Mesenteric fat pad (tissue), 1 donor: ENCODE measurements around the gene LDLR. TPM values are rescaled to one million over a fixed set of nuclear protein-coding genes. Genes with fewer than 3 reads are reported as not detected.
"Not testable (repeated sequence)": the region's sequence is repeated elsewhere in the genome, so short reads cannot be mapped to it uniquely, and the experiment has no call there.

Experiments used
- DNase-seq: peaks from one replicate; pipeline ENCODE4 v3.0.0-alpha.2; 2020; ENCODE audit warnings: low spot score
- total RNA-seq: library from RNA; stranded (reverse); fragmentation: NEBNext Ultra II Directional; extraction: Animal tissue kit (Norgen Biotek cat#: 25700); gene quantifications from one replicate; pipeline ENCODE4 v1.2.1, GENCODE V29; 2021
- donor health status: DM: yes; HTN: yes; CAD: no.

The LDLR gene
- total RNA-seq, 1 donor from 2014 or later: 109 TPM

DNA sequence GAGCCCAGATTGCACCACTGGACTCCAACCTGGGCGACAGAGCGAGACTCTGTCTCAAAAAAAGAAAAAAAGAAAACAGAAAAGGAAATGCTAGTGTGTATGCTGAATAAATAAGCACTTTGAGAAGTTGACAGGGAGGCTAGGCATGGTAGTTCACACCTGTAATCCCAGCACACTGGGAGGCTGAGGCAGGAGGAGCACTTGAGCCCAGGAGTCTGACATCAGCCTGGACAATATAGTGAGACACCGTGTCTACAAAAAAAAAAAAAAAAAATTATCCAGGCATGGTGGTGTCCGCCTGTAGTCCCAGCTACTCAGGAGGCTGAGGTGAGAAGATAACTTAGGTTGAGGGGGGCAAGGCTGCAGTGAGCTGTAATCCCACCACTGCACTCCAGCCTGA lies 19.1 kb upstream of the LDLR start:
- DNase-seq: no peak

DNA sequence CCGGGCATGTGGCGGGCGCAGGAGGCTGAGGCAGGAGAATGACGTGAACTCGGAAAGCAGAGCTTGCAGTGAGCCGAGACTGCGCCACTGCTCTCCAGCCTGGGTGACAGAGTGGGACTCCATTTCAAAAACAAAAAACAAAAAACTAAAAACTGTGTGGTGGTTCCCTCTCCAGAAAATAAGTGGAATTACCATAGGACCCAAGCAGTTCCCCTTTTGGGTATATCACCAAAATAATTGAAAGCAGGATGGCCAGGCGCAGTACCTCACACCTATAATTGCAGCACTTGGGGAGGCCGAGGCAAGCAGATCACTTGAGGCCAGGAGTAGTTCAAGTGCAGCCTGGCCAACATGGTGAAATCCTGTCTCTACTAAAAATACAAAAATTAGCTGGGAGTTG lies 15.7 kb upstream of the LDLR start:
- no peak for DNase-seq

- not testable (repeated sequence) for DNase-seq
Observed at GRCh38 chr19:11076792-11077191, 12.5 kb upstream of the LDLR start.

- no peak for DNase-seq
Observed at GRCh38 chr19:11078893-11079292, 10.4 kb upstream of the LDLR start.

DNA sequence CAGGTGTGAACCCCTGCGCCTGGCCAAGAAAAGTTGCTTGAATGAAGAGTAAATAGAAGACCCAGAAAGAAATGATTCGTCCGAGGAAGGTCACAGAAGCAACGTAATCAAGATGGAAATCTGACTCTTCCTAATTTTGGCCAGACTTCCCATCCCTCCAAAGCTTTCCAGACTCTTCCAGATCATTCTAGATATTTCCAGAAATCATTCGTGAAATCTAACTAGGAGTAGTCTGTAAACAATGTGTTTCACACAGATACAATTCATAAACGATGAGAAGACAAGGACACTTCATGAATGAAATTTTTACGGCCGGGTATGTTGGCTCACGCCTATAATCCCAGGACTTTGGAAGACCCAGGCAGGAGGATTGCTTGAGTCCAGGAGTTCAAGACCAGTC lies 9.3 kb upstream of the LDLR start:
- DNase-seq: no peak

- DNase-seq: no peak
Observed at GRCh38 chr19:11087870-11088505, 1.3 kb upstream of the LDLR start.

GRCh38 chr19:11088506-11089253 lies 583 bp upstream of the LDLR start:
- no peak for DNase-seq

DNA sequence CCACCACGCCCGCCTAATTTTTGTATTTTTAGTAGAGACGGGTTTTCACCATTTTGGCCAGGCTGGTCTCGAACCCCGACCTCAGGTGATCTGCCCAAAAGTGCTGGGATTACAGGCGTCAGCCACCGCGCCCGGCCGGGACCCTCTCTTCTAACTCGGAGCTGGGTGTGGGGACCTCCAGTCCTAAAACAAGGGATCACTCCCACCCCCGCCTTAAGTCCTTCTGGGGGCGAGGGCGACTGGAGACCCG lies 676 bp downstream of the LDLR start:
- DNase-seq: not testable (repeated sequence)

DNA sequence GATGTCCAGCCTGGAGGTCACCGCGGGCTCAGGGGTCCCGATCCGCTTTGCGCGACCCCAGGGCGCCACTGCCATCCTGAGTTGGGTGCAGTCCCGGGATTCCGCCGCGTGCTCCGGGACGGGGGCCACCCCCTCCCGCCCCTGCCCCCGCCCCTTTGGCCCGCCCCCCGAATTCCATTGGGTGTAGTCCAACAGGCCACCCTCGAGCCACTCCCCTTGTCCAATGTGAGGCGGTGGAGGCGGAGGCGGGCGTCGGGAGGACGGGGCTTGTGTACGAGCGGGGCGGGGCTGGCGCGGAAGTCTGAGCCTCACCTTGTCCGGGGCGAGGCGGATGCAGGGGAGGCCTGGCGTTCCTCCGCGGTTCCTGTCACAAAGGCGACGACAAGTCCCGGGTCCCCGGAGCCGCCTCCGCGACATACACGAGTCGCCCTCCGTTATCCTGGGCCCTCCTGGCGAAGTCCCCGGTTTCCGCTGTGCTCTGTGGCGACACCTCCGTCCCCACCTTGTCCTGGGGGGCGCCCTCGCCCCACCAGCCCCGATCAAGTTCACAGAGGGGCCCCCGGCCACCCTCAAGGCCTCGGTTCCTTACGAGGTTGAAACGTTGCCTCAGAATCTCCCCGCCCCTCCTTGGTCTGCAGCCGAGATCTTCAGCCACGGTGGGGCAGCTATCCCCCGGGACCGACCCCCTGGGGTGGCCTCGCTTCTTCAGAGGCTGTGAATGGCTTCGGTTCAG lies 1.2 kb downstream of the LDLR start:
- DNase-seq: peak; percentile 99

DNA sequence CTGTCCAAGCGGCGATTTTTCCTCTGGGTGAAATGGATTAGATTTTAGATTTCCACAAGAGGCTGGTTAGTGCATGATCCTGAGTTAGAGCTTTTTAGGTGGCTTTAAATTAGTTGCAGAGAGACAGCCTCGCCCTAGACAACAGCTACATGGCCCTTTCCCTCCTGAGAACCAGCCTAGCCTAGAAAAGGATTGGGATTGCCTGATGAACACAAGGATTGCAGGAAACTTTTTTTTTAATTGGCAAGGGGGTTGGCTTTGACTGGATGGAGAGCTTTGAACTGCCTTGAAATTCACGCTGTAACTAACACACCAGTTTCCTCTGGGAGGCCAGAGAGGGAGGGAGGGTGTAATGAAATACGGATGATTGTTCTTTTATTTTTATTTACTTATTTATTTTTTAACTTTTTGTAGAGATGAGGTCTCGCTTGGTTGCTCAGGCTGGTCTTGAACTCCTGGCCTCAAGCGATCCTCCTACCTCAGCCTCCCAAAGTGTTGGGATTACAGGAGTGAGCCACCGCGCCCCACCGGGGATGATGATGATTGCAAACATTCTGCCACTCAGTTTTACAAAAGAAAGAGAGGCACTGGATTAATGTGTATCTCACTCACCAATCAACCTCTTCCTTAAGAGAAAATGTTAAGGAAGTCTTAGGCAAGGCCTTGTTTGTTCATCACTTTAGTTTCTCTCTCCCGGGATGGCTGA lies 1.9 kb downstream of the LDLR start:
- DNase-seq: no peak

GRCh38 chr19:11091703-11092153 lies 2.5 kb downstream of the LDLR start:
- DNase-seq: no peak

GRCh38 chr19:11092181-11092538 lies 2.9 kb downstream of the LDLR start:
- DNase-seq: no peak

DNA sequence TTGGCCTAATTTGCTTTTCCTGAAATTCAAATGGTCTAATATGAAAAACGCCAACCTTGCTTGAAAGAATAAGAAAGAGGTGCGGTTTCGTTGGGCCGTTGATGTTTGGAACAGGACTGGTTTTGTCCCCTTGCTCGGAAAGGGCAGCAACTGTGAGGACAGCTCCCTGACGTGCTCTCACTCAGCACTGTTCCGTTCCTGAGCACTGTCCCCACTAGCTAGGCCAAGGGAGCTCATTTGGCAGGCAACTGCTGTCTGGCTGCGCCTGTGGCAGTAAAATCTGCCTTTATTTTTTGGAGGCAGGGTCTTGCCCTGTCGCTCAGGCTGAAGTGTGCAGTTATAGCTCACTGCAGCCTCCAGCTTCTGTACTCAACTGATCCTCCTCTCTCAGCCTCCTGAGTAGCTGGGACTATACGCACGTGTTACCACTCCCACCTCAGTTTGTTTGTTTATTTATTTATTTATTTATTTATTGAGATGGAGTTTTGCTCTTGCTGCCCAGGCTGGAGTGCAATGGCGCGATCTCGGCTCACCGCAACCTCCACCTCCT lies 4.5 kb downstream of the LDLR start:
- DNase-seq: no peak

DNA sequence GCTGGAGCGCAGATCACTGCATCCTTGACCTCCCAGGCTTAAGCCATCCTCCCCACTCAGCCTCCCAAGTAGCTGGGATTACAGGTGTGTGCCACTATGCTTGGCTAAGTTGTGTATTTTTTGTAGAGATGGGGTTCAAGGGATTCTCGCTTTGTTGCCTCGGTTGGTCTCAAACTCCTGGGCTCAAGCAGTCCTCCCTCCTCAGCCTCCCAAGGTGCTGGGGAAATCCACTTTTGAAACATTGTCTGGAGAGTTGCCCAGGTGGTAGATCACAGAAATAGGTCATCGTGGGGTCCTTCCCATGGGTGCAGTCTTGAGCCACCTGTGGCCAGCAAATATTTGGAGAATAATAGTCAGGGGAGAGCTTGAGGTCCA lies 5.2 kb downstream of the LDLR start:
- DNase-seq: no peak

GRCh38 chr19:11096210-11096841 lies 7.1 kb downstream of the LDLR start:
- no peak for DNase-seq

DNA sequence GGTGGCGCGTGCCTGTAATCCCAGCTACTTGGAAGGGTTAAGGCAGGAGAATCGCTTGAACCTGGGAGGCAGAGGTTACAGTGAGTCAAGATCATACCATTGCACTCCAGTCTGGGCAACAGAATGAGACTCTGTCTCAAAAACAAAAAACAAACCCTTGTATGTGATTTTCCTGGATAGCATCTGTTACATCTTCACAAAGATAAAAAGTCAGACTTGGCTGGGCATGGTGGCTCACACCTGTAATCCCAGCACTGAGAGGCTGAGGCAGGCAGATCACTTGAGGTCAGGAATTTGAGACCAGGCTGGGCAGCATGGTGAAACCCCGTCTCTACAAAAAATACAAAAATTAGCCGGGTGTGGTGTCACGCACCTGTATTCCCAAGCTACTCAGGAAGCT lies 8.1 kb downstream of the LDLR start:
- DNase-seq: not testable (repeated sequence)

DNA sequence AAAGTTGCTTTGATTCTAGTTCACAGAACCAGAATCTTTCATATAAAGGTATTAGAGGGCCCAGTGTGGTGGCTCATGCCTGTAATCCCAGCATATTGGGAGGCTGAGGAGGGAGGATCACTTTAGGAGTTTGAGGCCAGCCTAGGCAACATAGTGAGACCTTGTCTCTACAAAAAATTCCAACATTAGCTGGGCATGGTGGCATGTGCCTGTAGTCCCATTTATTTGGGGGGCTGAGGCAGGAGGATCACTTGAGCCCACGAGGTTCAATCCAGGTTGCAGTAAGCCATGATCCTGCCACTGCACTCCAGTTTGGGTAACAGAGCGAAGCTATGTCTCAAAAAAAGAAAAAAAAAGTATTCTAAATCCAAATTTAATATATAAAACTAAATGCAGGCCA lies 9.1 kb downstream of the LDLR start:
- no peak for DNase-seq

DNA sequence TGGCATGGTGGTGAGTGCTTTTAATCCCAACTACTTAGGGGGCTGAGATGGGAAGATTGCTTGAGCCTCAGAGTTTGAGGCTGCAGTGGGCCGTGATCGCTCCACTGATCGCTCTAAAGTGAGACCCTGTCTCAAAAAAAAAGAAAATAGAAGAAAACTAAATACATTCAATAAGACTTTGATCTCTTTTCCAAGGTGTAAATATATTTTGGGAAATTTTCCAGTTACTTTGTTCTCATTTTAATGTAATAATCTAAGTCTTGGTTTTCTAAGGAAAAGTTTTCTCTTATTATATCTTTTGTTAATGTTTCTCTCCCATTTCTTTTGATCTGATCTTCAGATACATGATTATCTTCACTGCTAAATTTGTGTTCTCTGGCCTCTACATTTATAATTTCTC lies 9.6 kb downstream of the LDLR start:
- no peak for DNase-seq

DNA sequence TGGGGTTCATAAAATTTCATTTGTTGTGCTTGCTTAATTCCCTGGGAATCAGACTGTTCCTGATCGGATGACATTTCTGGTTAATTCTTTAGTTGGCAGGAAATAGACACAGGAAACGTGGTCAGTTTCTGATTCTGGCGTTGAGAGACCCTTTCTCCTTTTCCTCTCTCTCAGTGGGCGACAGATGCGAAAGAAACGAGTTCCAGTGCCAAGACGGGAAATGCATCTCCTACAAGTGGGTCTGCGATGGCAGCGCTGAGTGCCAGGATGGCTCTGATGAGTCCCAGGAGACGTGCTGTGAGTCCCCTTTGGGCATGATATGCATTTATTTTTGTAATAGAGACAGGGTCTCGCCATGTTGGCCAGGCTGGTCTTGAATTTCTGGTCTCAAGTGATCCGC lies 10.8 kb downstream of the LDLR start:
- DNase-seq: no peak

GRCh38 chr19:11101057-11101456 lies 11.8 kb downstream of the LDLR start:
- no peak for DNase-seq

DNA sequence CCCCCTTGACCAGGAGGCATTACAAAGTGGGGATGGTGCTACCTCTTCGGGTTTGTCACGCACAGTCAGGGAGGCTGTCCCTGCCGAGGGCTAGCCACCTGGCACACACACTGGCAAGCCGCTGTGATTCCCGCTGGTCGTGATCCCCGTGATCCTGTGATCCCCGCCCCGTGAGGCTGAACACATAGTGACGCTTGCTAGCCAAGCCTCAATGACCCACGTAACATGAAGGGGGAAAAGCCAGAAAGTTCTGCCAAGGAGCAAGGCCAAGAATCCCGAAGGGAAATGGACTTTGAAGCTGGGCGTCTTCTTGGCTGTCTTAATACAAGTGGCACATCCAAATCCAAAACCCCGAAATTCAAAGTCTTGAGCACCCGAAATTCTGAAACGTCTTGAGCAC lies 13.7 kb downstream of the LDLR start:
- no peak for DNase-seq
